HepG2 (cell line): ENCODE results near the gene PRRT2. TPM values are rescaled to one million over a fixed set of nuclear protein-coding genes. Genes with fewer than 3 reads are reported as not detected.

ENCODE experiments used
- AKAP8 ChIP-seq: sonication (generic); formaldehyde crosslinking; IDR thresholded peaks from 2 replicates; pipeline ENCODE4 v1.5.1; 2020; ENCODE audit warnings: mild to moderate bottlenecking, missing genetic modification reagents
- ATAD3A ChIP-seq: sonication (generic); formaldehyde crosslinking; IDR thresholded peaks from 2 replicates; pipeline ENCODE4 v1.4.0; 2020; ENCODE audit warnings: missing genetic modification reagents
- CC2D1A ChIP-seq: sonication (generic); formaldehyde crosslinking; IDR thresholded peaks from 2 replicates; pipeline ENCODE4 v1.8.1; 2023; ENCODE audit warnings: mild to moderate bottlenecking, missing genetic modification reagents
- CHD4 ChIP-seq: fragments of 200-600 bp; sonication (generic); IDR thresholded peaks from 2 replicates; pipeline ENCODE4 v1.7.0; 2017; ENCODE audit warnings: mild to moderate bottlenecking, low read length, borderline replicate concordance
- FOXA1 ChIP-seq, 2 experiments: fragments of 450-650 bp in 1 of 2; sonication (generic) in 1 of 2; formaldehyde crosslinking in 1 of 2; IDR thresholded peaks; 2 replicates each; pipeline versions ENCODE4 v1.4.0 to v1.6.1; 2016 to 2020; ENCODE audit warnings: missing genetic modification reagents in 1 of 2
- FOXM1 ChIP-seq: sonication (generic); formaldehyde crosslinking; IDR thresholded peaks from 2 replicates; pipeline ENCODE4 v1.5.0; 2020; ENCODE audit warnings: missing genetic modification reagents
- HNRNPH1 ChIP-seq: fragments of 200-400 bp; formaldehyde crosslinking; optimal IDR thresholded peaks from 2 replicates; pipeline ENCODE3; 2017; ENCODE audit warnings: mild to moderate bottlenecking, low read depth, low read length
- KLF9 ChIP-seq: IDR thresholded peaks from 2 replicates; pipeline ENCODE4 v1.6.1; 2016; ENCODE audit warnings: low read depth
- MEIS1 ChIP-seq: sonication (generic); formaldehyde crosslinking; IDR thresholded peaks from 2 replicates; pipeline ENCODE4 v1.9.0; 2021; ENCODE audit warnings: mild to moderate bottlenecking, missing genetic modification reagents, moderate library complexity, borderline replicate concordance
- MLXIP ChIP-seq: sonication (generic); formaldehyde crosslinking; IDR thresholded peaks from 2 replicates; pipeline ENCODE4 v1.9.0; 2021; ENCODE audit warnings: missing genetic modification reagents, borderline replicate concordance
- RARA ChIP-seq: IDR thresholded peaks from 2 replicates; pipeline ENCODE4 v1.6.1; 2016; ENCODE audit warnings: missing genetic modification reagents, missing compliant biosample characterization
- RBM22 ChIP-seq: fragments of 200-400 bp; formaldehyde crosslinking; optimal IDR thresholded peaks from 2 replicates; pipeline ENCODE3; 2017; ENCODE audit warnings: mild to moderate bottlenecking, low read length, moderate library complexity
- REL ChIP-seq: sonication (generic); formaldehyde crosslinking; conservative IDR thresholded peaks from 2 replicates; pipeline ENCODE4 v1.8.0; 2022; ENCODE audit warnings: mild to moderate bottlenecking, missing genetic modification reagents, moderate library complexity
- SOX13 ChIP-seq, 3 experiments: fragments of 450-650 bp in 1 of 3; sonication (generic) in 1 of 3; formaldehyde crosslinking in 1 of 3; IDR thresholded peaks in 2 of 3; conservative IDR thresholded peaks in 1 of 3; 2 replicates each; pipeline versions ENCODE4 v1.5.0 to v1.6.1; 2016 to 2020; ENCODE audit warnings: antibody characterized with exemption in 1 of 3, mild to moderate bottlenecking in 1 of 3, missing compliant biosample characterization in 1 of 3, missing genetic modification reagents in 1 of 3, moderate library complexity in 1 of 3
- ZFP1 ChIP-seq: IDR thresholded peaks from 2 replicates; pipeline ENCODE4 v1.6.1; 2016
- ZMYM4 ChIP-seq: sonication (generic); formaldehyde crosslinking; IDR thresholded peaks from 2 replicates; pipeline ENCODE4 v1.8.1; 2023; ENCODE audit warnings: mild to moderate bottlenecking, missing genetic modification reagents
- ZNF264 ChIP-seq: sonication (generic); formaldehyde crosslinking; IDR thresholded peaks from 2 replicates; pipeline ENCODE4 v1.4.0; 2020; ENCODE audit warnings: missing genetic modification reagents
- ZNF33A ChIP-seq: sonication (generic); formaldehyde crosslinking; IDR thresholded peaks from 2 replicates; pipeline ENCODE4 v1.5.1; 2020; ENCODE audit warnings: missing genetic modification reagents, mild to moderate bottlenecking, moderate library complexity, borderline replicate concordance
- ZNF382 ChIP-seq: sonication (generic); formaldehyde crosslinking; IDR thresholded peaks from 2 replicates; pipeline ENCODE4 v1.5.0; 2020; ENCODE audit warnings: missing genetic modification reagents, mild to moderate bottlenecking, borderline replicate concordance
- ZNF383 ChIP-seq: sonication (generic); formaldehyde crosslinking; IDR thresholded peaks from 2 replicates; pipeline ENCODE4 v1.4.0; 2020; ENCODE audit warnings: missing genetic modification reagents, mild to moderate bottlenecking, borderline replicate concordance
- ZNF484 ChIP-seq: sonication (generic); formaldehyde crosslinking; IDR thresholded peaks from 2 replicates; pipeline ENCODE4 v1.5.1; 2020; ENCODE audit warnings: mild to moderate bottlenecking, low read depth, missing genetic modification reagents, borderline replicate concordance
- ZNF501 ChIP-seq: sonication (generic); formaldehyde crosslinking; IDR thresholded peaks from 2 replicates; pipeline ENCODE4 v1.5.1; 2020; ENCODE audit warnings: mild to moderate bottlenecking, moderate library complexity, missing genetic modification reagents
- ZNF550 ChIP-seq: sonication (generic); formaldehyde crosslinking; IDR thresholded peaks from 2 replicates; pipeline ENCODE4 v1.4.0; 2020; ENCODE audit warnings: mild to moderate bottlenecking, missing genetic modification reagents, borderline replicate concordance
- ZNF782 ChIP-seq: sonication (generic); formaldehyde crosslinking; IDR thresholded peaks from 2 replicates; pipeline ENCODE4 v1.4.0; 2020; ENCODE audit warnings: missing genetic modification reagents, mild to moderate bottlenecking, borderline replicate concordance
- polyA plus RNA-seq, 8 experiments: library from polyadenylated mRNA; depleted of rRNA in 3 of 8; stranded (reverse) in 7 of 8; unstranded in 1 of 8; fragments of >200 nt; fragmentation: Illumina TruSeq in 4 of 8; extraction: Trizol in 4 of 8; gene quantifications; 2 replicates each; pipeline versions ENCODE4 v1.2.1 to v1.2.3, GENCODE V29; 2011 to 2016; ENCODE audit warnings: low read depth in 4 of 8, missing spikeins in 1 of 8, mixed read lengths in 1 of 8; ENCODE audit not compliant: insufficient read depth in 1 of 8
- total RNA-seq, 5 experiments: library from RNA; depleted of rRNA; stranded (reverse); fragments of >200 nt; fragmentation: Illumina TruSeq; extraction: Trizol; gene quantifications; 2 replicates each; pipeline ENCODE4 v1.2.3, GENCODE V29; 2016; ENCODE audit warnings: low read depth in 1 of 5

Gene PRRT2
- total and polyA plus RNA-seq, 2 of the 13 experiments (the other 11 are each of a cell fraction or from before 2014, with no cell fraction given) = 0.51 to 1.1 TPM

- TF ChIP-seq MLXIP = no peak
- no peak for TF ChIP-seq RBM22
- no peak for TF ChIP-seq FOXA1 (IDR thresholded peaks at IDR 0.05)
- peak; percentile 24; the same call in 1 of the 2 replicates for TF ChIP-seq FOXA1 (CRISPR knock-in tag; IDR thresholded peaks at IDR 0.05)
- TF ChIP-seq ZFP1 (CRISPR knock-in tag) = peak; percentile 85
- TF ChIP-seq ZNF550 (CRISPR knock-in tag) = no peak
- 0 out of 2 replicates have a peak, but pooled peaks have one; percentile 30 for TF ChIP-seq ZNF33A (CRISPR knock-in tag)
- TF ChIP-seq CHD4 = no peak
- peak; percentile 100 for TF ChIP-seq ZMYM4
- TF ChIP-seq HNRNPH1 = no peak
- TF ChIP-seq KLF9 (CRISPR knock-in tag) = no peak
- no peak; the same call in 1 of the 2 replicates for TF ChIP-seq MEIS1 (CRISPR knock-in tag)
- TF ChIP-seq ATAD3A = no peak; the same call in 1 of the 2 replicates
- TF ChIP-seq ZNF382 (CRISPR knock-in tag) = no peak
- TF ChIP-seq ZNF484 (CRISPR knock-in tag) = no peak
- TF ChIP-seq ZNF782 (CRISPR knock-in tag) = no peak
- TF ChIP-seq SOX13 (IDR thresholded peaks at IDR 0.05) = no peak
- peak in 1 of 2 experiments; percentile 63; a peak in 2 of 4 replicates for TF ChIP-seq SOX13 (CRISPR knock-in tag; conservative IDR thresholded peaks at IDR 0.05 in 1 of 2, IDR thresholded peaks at IDR 0.05 in 1 of 2)
- no peak for TF ChIP-seq CC2D1A (CRISPR knock-in tag)
- TF ChIP-seq ZNF501 (CRISPR knock-in tag) = peak; percentile 93
- no peak for TF ChIP-seq ZNF264 (CRISPR knock-in tag)
- 0 out of 2 replicates have a peak, but pooled peaks have one; percentile 41 for TF ChIP-seq FOXM1 (CRISPR knock-in tag)
- TF ChIP-seq AKAP8 (CRISPR knock-in tag) = peak; percentile 78; the same call in 1 of the 2 replicates
- 0 out of 2 replicates have a peak, but pooled peaks have one; percentile 48 for TF ChIP-seq REL (CRISPR knock-in tag)
- TF ChIP-seq RARA (CRISPR knock-in tag) = no peak
- no peak for TF ChIP-seq ZNF383 (CRISPR knock-in tag)
These were observed 51.1 kb downstream of the PRRT2 start, which contains the start of gene CDIPT (continued) for GRCh38 chr16:29862884-29863668.
